HuH-7.5 (cell line): ENCODE results near the gene RYR1.
A peak's percentile ranks its signal among the peaks of the same experiment; 100 is the strongest.
"Not testable (repeated sequence)": the region's sequence is repeated elsewhere in the genome, so short reads cannot be mapped to it uniquely, and the experiment has no call there.

Experiments
- DNase-seq: peaks from one replicate; pipeline ENCODE4 v3.0.0; 2011; ENCODE audit warnings: low spot score

RYR1 gene

GRCh38 chr19:38400361-38400760 is 33.1 kb upstream of the RYR1 start:
- DNase-seq = no peak

- DNase-seq = no peak
Observed at GRCh38 chr19:38401148-38401547, 32.3 kb upstream of the RYR1 start.

GRCh38 chr19:38402623-38402966 is 30.9 kb upstream of the RYR1 start:
- DNase-seq = no peak

GRCh38 chr19:38402967-38403674 is 30.4 kb upstream of the RYR1 start, which contains the start of gene FAM98C:
Gene FAM98C (plus strand): TSS chr19:38403093. CDS start chr19:38403154, 61 bp downstream.
- DNase-seq = peak; percentile 100

- no peak for DNase-seq
Observed at GRCh38 chr19:38404858-38405257, 28.6 kb upstream of the RYR1 start.

GRCh38 chr19:38405276-38405675 is 28.2 kb upstream of the RYR1 start:
- no peak for DNase-seq

GRCh38 chr19:38409631-38410133 is 23.8 kb upstream of the RYR1 start:
- no peak for DNase-seq

- not testable (repeated sequence) for DNase-seq
Observed at GRCh38 chr19:38410407-38410806, 23.1 kb upstream of the RYR1 start.

GRCh38 chr19:38411041-38411712 is 22.3 kb upstream of the RYR1 start:
- DNase-seq = no peak

- not testable (repeated sequence) for DNase-seq
Observed at GRCh38 chr19:38411898-38412297, 21.6 kb upstream of the RYR1 start.

- no peak for DNase-seq
Observed at GRCh38 chr19:38412491-38412890, 21.0 kb upstream of the RYR1 start.

GRCh38 chr19:38412961-38413360 is 20.5 kb upstream of the RYR1 start:
- no peak for DNase-seq

GRCh38 chr19:38413416-38413815 is 20.1 kb upstream of the RYR1 start:
- no peak for DNase-seq

- no peak for DNase-seq
Observed at GRCh38 chr19:38417146-38417543, 16.3 kb upstream of the RYR1 start.

- DNase-seq = no peak
Observed at GRCh38 chr19:38417544-38418506, 15.7 kb upstream of the RYR1 start.

- DNase-seq = no peak
Observed at GRCh38 chr19:38420935-38421334, 12.6 kb upstream of the RYR1 start.

GRCh38 chr19:38421856-38422255 is 11.6 kb upstream of the RYR1 start:
- DNase-seq = no peak

GRCh38 chr19:38422438-38422837 is 11.1 kb upstream of the RYR1 start:
- no peak for DNase-seq

- no peak for DNase-seq
Observed at GRCh38 chr19:38424272-38424671, 9.2 kb upstream of the RYR1 start.

GRCh38 chr19:38425222-38425809 is 8.2 kb upstream of the RYR1 start:
- DNase-seq = no peak

GRCh38 chr19:38425810-38426466 is 7.6 kb upstream of the RYR1 start, which contains the start of gene RASGRP4:
Gene RASGRP4 (minus strand): TSS chr19:38426219. CDS start chr19:38426091, 128 bp downstream.
- DNase-seq = no peak
